Measurements from ENCODE around the gene TLCD3B.

GRCh38 chr16:29987371-29988085 lies 43.5 kb downstream of the TLCD3B start:
- TF ChIP-seq POLR2AphosphoS5 (IDR thresholded peaks at IDR 0.05) (no peak), CTCF (IDR thresholded peaks at IDR 0.05) (no peak)
